Fibroblast of the aortic adventitia (primary cell): ENCODE measurements around the gene HAGH. TPM values are rescaled to one million over a fixed set of nuclear protein-coding genes. Genes with fewer than 3 reads are reported as not detected.
"Not testable (repeated sequence)": the region's sequence is repeated elsewhere in the genome, so short reads cannot be mapped to it uniquely, and the experiment has no call there.

Source experiments
- DNase-seq: peaks from one replicate; pipeline ENCODE4 v3.0.0-alpha.2; 2010; ENCODE audit warnings: low read depth
- H3K4me3 ChIP-seq: 2 replicates; pipeline ENCODE4 v1.5.1; 2011; ENCODE audit warnings: low read depth, mild to moderate bottlenecking, control low read depth, low read length, moderate library complexity
- total RNA-seq: library from RNA; depleted of rRNA; stranded (reverse); fragments of >200 nt; gene quantifications from 2 replicates; pipeline ENCODE4 v1.2.3, GENCODE V29; 2012; ENCODE audit warnings: low replicate concordance
- TF ChIP-seq, protein P1 (sequence below): IDR thresholded peaks from 2 replicates; pipeline ENCODE4 v1.5.1; 2011; ENCODE audit warnings: mild to moderate bottlenecking, low read length, control low read depth, inconsistent platforms; ENCODE audit not compliant: insufficient read depth

Gene HAGH
- 12.1 and 21.9 TPM in 2 replicates for total RNA-seq

DNA sequence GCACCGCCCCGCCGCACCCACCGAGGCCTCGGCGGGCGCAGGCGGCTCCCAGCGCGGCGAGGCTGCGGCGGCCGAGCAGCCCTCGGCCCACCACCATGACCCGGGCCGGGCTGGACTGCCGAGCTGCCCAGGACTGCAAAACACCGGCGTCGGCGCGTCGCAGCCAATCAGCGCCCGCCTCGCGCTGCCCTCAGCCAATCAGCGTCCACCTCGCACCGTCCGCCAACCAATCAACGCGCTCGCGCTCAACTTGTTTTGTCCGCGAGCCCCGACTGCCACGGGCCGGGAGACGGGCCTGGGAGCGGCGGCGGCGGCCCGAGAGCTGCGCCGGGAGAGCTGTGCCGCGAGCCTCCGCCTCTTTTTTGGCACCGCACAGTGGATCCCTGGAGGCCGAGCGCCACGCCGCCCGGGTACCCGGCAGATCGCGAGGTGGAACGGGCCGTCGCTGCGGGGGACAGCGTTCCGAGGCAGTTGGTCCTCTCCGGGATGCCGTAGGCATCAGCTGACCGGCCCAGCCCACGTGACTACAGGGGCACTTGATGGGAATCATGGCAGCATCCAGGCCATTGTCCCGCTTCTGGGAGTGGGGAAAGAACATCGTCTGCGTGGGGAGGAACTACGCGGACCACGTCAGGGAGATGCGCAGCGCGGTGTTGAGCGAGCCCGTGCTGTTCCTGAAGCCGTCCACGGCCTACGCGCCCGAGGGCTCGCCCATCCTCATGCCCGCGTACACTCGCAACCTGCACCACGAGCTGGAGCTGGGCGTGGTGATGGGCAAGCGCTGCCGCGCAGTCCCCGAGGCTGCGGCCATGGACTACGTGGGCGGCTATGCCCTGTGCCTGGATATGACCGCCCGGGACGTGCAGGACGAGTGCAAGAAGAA lies at the start of gene HAGH, which contains the start of gene FAHD1:
HAGH (minus strand) TSS at position 135 of the 883 bp plus-strand sequence; CDS start at position 97, 38 bp downstream.
FAHD1 (plus strand) TSS at position 516 of the 883 bp plus-strand sequence; CDS start at position 549, 33 bp downstream.
- TF ChIP-seq, protein P1, sequence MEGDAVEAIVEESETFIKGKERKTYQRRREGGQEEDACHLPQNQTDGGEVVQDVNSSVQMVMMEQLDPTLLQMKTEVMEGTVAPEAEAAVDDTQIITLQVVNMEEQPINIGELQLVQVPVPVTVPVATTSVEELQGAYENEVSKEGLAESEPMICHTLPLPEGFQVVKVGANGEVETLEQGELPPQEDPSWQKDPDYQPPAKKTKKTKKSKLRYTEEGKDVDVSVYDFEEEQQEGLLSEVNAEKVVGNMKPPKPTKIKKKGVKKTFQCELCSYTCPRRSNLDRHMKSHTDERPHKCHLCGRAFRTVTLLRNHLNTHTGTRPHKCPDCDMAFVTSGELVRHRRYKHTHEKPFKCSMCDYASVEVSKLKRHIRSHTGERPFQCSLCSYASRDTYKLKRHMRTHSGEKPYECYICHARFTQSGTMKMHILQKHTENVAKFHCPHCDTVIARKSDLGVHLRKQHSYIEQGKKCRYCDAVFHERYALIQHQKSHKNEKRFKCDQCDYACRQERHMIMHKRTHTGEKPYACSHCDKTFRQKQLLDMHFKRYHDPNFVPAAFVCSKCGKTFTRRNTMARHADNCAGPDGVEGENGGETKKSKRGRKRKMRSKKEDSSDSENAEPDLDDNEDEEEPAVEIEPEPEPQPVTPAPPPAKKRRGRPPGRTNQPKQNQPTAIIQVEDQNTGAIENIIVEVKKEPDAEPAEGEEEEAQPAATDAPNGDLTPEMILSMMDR = no peak
- H3K4me3 ChIP-seq = peak within 1 kb of the TSS; percentile 99
- DNase-seq = peak; percentile 95

DNA sequence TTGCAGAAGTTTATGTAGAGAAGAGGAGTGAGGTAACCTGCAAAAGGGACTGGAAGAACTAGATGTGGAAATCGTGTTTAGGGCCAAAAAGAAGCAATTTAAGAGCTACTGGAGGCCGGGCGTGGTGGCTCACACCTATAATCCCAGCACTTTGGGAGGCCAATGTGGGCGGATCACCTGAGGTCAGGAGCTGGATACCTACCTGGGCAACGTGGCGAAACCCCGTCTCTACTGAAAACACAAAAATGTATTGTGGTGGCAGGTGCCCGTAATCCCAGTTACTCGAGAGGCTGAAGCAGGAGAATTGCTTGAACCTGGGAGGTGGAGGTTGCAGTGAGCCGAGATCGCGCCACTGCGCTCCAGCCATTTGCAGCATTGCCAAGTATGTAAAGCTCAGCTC lies 49.4 kb upstream of the HAGH start:
- H3K4me3 ChIP-seq, DNase-seq: not testable (repeated sequence)

DNA sequence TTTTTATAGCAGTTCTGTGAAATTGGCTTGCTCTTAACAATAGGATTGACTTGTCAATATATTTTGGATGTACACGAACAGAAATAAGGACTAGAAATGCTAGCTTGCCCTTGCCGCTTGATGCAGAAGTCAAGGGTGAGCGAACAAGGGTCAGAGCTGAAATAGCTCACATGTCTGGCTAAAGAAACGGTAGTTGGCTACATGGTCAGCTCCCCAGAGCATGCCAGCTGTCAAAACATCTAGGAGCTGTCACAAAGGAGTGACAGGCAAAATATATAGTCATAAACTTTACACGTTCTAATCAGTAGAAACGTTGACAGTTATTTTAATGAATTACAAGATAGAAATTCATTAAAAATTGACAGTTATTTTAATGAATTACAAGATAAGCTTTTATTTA lies 48.2 kb upstream of the HAGH start:
- no peak overlapping the region for H3K4me3 ChIP-seq
- no peak for DNase-seq
- TF ChIP-seq, protein P1 = no peak

DNA sequence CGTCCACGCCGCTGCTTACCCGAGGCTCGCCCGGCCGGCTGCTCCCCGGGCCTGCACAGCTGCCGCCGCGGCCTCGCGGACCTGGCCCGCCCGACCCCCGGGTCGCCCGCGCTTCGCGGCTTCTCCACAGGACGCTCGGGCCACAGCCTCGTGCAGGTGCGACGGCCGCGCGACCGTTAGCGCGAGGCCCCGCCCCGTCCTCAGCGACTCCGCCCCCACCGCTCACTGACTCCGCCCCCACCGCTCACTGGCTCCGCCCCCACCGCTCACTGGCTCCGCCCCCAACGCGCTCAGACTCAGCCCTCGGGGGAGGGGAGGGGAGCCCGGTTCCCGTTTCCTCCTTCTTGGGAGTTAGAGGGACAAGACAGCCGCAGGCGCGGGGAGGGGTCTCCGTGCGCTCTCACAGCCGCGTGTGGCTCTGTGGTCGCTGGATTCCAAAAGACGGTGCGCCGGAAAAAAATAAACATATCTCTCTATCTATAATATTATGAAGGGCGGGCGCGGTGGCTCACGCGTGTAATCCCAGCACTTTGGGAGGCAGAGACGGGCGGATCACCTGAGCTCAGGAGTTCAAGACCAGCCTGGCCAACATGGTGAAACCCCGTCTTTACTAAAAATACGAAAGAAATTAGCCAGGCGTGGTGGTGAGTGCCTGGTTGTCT lies 45.5 kb upstream of the HAGH start, which contains the start of gene MEIOB:
MEIOB (minus strand) TSS at position 191 of the 662 bp plus-strand sequence. CDS start 3,989 bp downstream, outside the sequence.
- H3K4me3 ChIP-seq = peak within 1 kb of the TSS; percentile 37
- DNase-seq = no peak
- TF ChIP-seq, protein P1 = no peak

DNA sequence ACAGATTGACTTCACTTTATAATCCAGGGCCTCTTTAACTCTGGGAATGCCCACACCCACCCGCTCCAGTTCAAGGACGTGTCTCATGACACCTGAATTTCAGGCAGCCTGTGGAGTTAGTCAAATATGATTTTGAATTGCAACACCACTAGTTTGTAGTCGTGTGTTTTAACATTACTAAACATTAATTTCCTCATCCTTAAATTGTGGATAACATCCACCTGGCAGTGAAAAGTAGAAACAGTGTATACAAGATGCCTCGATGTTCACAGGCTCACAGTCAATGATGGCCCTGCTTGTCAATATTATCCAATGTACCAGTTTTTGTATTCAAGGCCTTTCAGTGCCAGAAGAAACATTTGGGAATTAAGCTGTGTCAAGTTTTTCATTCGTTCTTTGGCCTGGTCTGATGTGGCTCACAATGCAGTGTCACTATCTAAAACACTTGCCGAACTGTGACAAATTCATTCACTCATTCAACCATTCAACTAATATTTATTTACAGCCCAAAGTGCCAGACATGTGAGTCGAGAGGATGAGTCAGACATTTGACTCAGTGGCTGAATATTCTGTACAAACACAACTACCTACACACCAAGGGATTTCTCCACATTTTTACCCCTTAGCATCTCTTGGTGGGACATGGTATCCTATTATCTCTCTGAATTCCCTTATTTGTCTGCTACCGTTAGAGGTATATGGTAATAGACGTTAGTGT lies 43.9 kb upstream of the HAGH start:
- peak; percentile 45 for DNase-seq
- no peak overlapping the region for H3K4me3 ChIP-seq
- TF ChIP-seq, protein P1 = no peak

DNA sequence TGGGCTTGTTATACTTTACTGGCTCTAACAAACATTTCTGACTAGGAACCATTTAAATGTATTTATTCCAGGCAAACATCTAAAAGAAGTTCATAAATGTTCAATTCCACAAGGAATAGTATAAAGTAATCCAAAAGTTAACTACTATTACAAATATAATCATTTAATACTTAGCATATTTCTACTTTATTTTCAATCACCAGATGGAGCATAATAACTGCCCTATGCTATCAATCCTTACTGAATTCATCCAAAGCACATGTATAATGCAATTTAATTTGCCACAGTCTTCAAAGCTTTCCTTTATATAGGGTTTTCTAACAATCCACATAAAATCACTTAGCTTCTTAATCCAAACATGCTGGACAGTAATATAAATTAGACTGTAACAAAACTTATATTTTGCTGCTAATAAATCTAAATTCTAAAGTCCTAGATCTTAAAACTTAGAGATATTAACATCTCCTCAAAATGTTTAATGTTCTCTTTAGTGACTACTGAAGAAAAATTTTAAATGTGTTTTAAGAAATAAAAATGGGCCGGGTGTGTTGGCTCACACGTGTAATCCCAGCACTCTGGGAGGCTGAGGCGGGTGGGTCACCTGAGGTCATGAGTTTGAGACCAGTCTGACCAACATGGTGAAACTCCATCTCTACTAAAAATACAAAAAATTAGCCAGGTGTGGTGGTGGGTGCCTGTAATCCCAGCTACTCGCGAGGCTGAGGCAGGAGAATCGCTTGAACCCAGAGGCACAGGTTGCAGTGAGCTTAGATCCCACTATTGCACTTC lies 39.5 kb upstream of the HAGH start:
- TF ChIP-seq, protein P1 = no peak
- no peak overlapping the region for H3K4me3 ChIP-seq
- no peak for DNase-seq
